ENCODE measurements around the gene DVL2.

- TF ChIP-seq SUZ12 (IDR thresholded peaks at IDR 0.05; ENCODE audit: extremely low read depth, insufficient read depth, insufficient read length) = no peak
- TF ChIP-seq YY1 (IDR thresholded peaks at IDR 0.05; ENCODE audit: insufficient read depth, insufficient read length) = no peak
Observed at GRCh38 chr17:7203391-7203790, 30.9 kb downstream of the DVL2 start.
